GM11168 (cell line): ENCODE measurements around the gene SEMA4A.
"Not testable (repeated sequence)": the region's sequence is repeated elsewhere in the genome, so short reads cannot be mapped to it uniquely, and the experiment has no call there.

Source experiments
- in situ Hi-C: fragments of 300-500 bp; cut with MboI; formaldehyde crosslinking; loops from one replicate; pipeline ENCODE4 v1.12.0; 2022; ENCODE audit warnings: low sequenced_read_pairs; ENCODE audit not compliant: unreplicated experiment

The SEMA4A gene

GRCh38 chr1:156155756-156156510 is 2.5 kb downstream of the SEMA4A start:
- in situ Hi-C loops: no loop called here

- in situ Hi-C loops: no loop called here
Measured at GRCh38 chr1:156157506-156157905, 4.1 kb downstream of the SEMA4A start.

GRCh38 chr1:156157966-156158365 is 4.6 kb downstream of the SEMA4A start:
- in situ Hi-C loops: no loop called here

GRCh38 chr1:156160000-156160742 is 6.8 kb downstream of the SEMA4A start:
- in situ Hi-C loops: no loop called here

- in situ Hi-C loops: no loop called here
Measured at GRCh38 chr1:156160743-156161171, 7.4 kb downstream of the SEMA4A start.

- in situ Hi-C loops: no loop called here
Measured at GRCh38 chr1:156162430-156163037, 9.1 kb downstream of the SEMA4A start.

- in situ Hi-C loops: no loop called here
Measured at GRCh38 chr1:156163712-156164111, 10.3 kb downstream of the SEMA4A start.

GRCh38 chr1:156164125-156164831 is 10.9 kb downstream of the SEMA4A start:
- in situ Hi-C loops: no loop called here

GRCh38 chr1:156165083-156165482 is 11.7 kb downstream of the SEMA4A start:
- in situ Hi-C loops: no loop called here

- in situ Hi-C loops: no loop called here
Measured at GRCh38 chr1:156167536-156167935, 14.2 kb downstream of the SEMA4A start.

GRCh38 chr1:156172696-156173470 is 19.5 kb downstream of the SEMA4A start:
- in situ Hi-C loops: no loop called here

- in situ Hi-C loops: no loop called here
Measured at GRCh38 chr1:156176610-156177210, 23.3 kb downstream of the SEMA4A start.

- in situ Hi-C loops: no loop called here
Measured at GRCh38 chr1:156177919-156178654, 24.7 kb downstream of the SEMA4A start.

- in situ Hi-C loops: no loop called here
Measured at GRCh38 chr1:156180471-156180870, 27.1 kb downstream of the SEMA4A start.

GRCh38 chr1:156181391-156181924 is 28.1 kb downstream of the SEMA4A start:
- in situ Hi-C loops: not testable (repeated sequence)

- in situ Hi-C loops: not testable (repeated sequence)
Measured at GRCh38 chr1:156182010-156182779, 28.8 kb downstream of the SEMA4A start.

GRCh38 chr1:156186347-156187177 is 33.2 kb downstream of the SEMA4A start:
- in situ Hi-C loops: not testable (repeated sequence)
